ENCODE measurements around the gene SPATA17.

SPATA17 gene

GRCh38 chr1:217586586-217586985 is 44.6 kb upstream of the SPATA17 start:
- no peak overlapping the region for H2AK5ac ChIP-seq (ENCODE audit: low read length, severe bottlenecking)
- H3K14ac ChIP-seq (ENCODE audit: low read length in 2 of 2) = no peak overlapping the region
- no peak overlapping the region for H3K4me2 ChIP-seq (ENCODE audit: low read length, poor library complexity, severe bottlenecking)
- H3K18ac ChIP-seq (ENCODE audit: low read depth in 1 of 2, low read length in 2 of 2) = no peak overlapping the region
- H3K23ac ChIP-seq (ENCODE audit: low read length in 2 of 2) = no peak overlapping the region
- no peak overlapping the region for H2BK12ac ChIP-seq (ENCODE audit: low read length in 2 of 2)
- H3K4me1 ChIP-seq (ENCODE audit: control insufficient read depth, insufficient read depth, low read depth, low read length) = no peaks in the 10 kb centered on the region
- no peak overlapping the region for H4K8ac ChIP-seq (ENCODE audit: low read length)
- H2AFZ ChIP-seq (ENCODE audit: low read depth, low read length) = no peak overlapping the region
- WGBS = 48% methylated on average over 2 of the region's 4 CpGs
- peak; percentile 81 for DNase-seq
- H2BK15ac ChIP-seq (ENCODE audit: low read depth, poor library complexity, severe bottlenecking) = no peak overlapping the region
- no peak overlapping the region for H3K27ac ChIP-seq (ENCODE audit: low read length, poor library complexity, severe bottlenecking)
- no peaks in the 10 kb centered on the region for H3K27me3 ChIP-seq (ENCODE audit: control insufficient read depth in 1 of 2, insufficient read depth in 1 of 2, low read length in 2 of 2)
- H4K91ac ChIP-seq (ENCODE audit: low read length) = no peak overlapping the region
- no peak overlapping the region for H3K4ac ChIP-seq (ENCODE audit: low read depth in 1 of 2, low read length in 2 of 2)
- no peak overlapping the region for H3K4me3 ChIP-seq (ENCODE audit: insufficient read depth in 1 of 2, low read depth in 1 of 2, low read length in 2 of 2)
- no peak overlapping the region for H3K9ac ChIP-seq (ENCODE audit: low read length)
- peaks cover 2 to 13% of the 10 kb centered on the region in 2 experiments for H3K36me3 ChIP-seq (ENCODE audit: control insufficient read depth in 1 of 2, insufficient read depth in 2 of 2, low read depth in 1 of 2, low read length in 2 of 2)
- H2BK5ac ChIP-seq (ENCODE audit: low read depth, low read length, poor library complexity, severe bottlenecking) = no peak overlapping the region
- H3K9me3 ChIP-seq (ENCODE audit: control insufficient read depth, low read length) = no peaks in the 10 kb centered on the region
- H2BK120ac ChIP-seq (ENCODE audit: low read depth, low read length) = no peak overlapping the region
- peaks cover 1% of the 10 kb centered on the region for H3K79me1 ChIP-seq (replicated peaks; ENCODE audit: low read length, poor library complexity, severe bottlenecking)

DNA sequence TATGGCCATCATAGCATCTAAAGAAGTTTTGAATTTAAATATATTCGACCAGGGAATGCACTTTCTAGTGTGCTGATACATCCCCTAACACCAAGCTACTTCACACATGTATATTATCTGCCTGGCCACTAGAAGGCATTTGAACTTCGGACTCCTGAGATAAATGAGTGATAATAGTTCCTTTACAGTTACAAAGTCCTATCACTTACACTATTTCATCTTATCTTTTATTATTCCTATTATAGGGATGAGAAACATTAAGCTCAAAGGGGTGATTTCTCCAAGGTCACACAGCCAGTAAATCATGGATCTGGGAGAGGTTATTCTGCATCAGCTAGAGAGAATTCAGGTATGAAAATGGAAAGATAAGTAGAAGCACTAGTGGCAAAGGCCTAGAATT is 40.5 kb upstream of the SPATA17 start:
- Histone ChIP-seq H3K9ac (ENCODE audit: low read length) (no peak overlapping the region), H2BK12ac (ENCODE audit: low read length in 2 of 2) (no peak overlapping the region), H3K4me1 (ENCODE audit: control insufficient read depth, insufficient read depth, low read depth, low read length) (no peaks in the 10 kb centered on the region), H2AK5ac (ENCODE audit: low read length, severe bottlenecking) (no peak overlapping the region), H3K27ac (ENCODE audit: low read length, poor library complexity, severe bottlenecking) (no peak overlapping the region), H2BK5ac (ENCODE audit: low read depth, low read length, poor library complexity, severe bottlenecking) (no peak overlapping the region), H4K91ac (ENCODE audit: low read length) (no peak overlapping the region), H3K23ac (ENCODE audit: low read length in 2 of 2) (no peak overlapping the region), H3K9me3 (ENCODE audit: control insufficient read depth, low read length) (no peaks in the 10 kb centered on the region), H3K36me3 (ENCODE audit: control insufficient read depth in 1 of 2, insufficient read depth in 2 of 2, low read depth in 1 of 2, low read length in 2 of 2) (peaks cover 2 to 11% of the 10 kb centered on the region in 2 experiments), H3K27me3 (ENCODE audit: control insufficient read depth in 1 of 2, insufficient read depth in 1 of 2, low read length in 2 of 2) (no peaks in the 10 kb centered on the region), H3K18ac (ENCODE audit: low read depth in 1 of 2, low read length in 2 of 2) (no peak overlapping the region), H3K79me1 (replicated peaks; ENCODE audit: low read length, poor library complexity, severe bottlenecking) (peaks cover 3% of the 10 kb centered on the region), H4K8ac (ENCODE audit: low read length) (no peak overlapping the region), H3K4ac (ENCODE audit: low read depth in 1 of 2, low read length in 2 of 2) (no peak overlapping the region), H2AFZ (ENCODE audit: low read depth, low read length) (no peak overlapping the region), H3K14ac (ENCODE audit: low read length in 2 of 2) (no peak overlapping the region), H3K4me2 (ENCODE audit: low read length, poor library complexity, severe bottlenecking) (no peak overlapping the region), H2BK15ac (ENCODE audit: low read depth, poor library complexity, severe bottlenecking) (no peak overlapping the region), H3K4me3 (ENCODE audit: insufficient read depth in 1 of 2, low read depth in 1 of 2, low read length in 2 of 2) (no peak overlapping the region), H2BK120ac (ENCODE audit: low read depth, low read length) (no peak overlapping the region)
- 100% methylated on average over 1 of the region's 2 CpGs for WGBS
- DNase-seq = no peak

DNA sequence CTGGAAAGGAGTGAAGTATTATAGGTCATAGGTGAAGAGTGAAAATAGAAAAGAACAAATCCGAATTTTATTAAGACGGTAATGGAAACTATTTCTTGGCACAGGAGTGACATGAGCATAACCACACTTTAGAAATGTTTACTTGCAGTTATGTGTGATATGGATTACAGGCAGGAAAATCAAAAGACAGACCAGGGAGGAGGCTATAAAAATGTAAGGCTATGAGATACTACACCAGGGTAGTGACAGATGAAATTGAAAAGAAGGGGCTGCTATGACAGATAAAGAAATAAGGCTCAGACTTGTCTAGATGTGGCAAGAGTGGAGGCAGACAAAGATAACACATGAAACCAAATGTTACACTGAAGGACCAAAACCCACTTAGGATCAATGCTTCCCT is 32.0 kb upstream of the SPATA17 start:
- Histone ChIP-seq H2BK15ac (ENCODE audit: low read depth, poor library complexity, severe bottlenecking) (no peak overlapping the region), H3K4ac (ENCODE audit: low read depth in 1 of 2, low read length in 2 of 2) (no peak overlapping the region), H3K14ac (ENCODE audit: low read length in 2 of 2) (no peak overlapping the region), H3K9me3 (ENCODE audit: control insufficient read depth, low read length) (no peaks in the 10 kb centered on the region), H3K36me3 (ENCODE audit: control insufficient read depth in 1 of 2, insufficient read depth in 2 of 2, low read depth in 1 of 2, low read length in 2 of 2) (peaks cover 3 to 28% of the 10 kb centered on the region in 2 experiments), H2AK5ac (ENCODE audit: low read length, severe bottlenecking) (no peak overlapping the region), H3K23ac (ENCODE audit: low read length in 2 of 2) (no peak overlapping the region), H2BK5ac (ENCODE audit: low read depth, low read length, poor library complexity, severe bottlenecking) (no peak overlapping the region), H4K91ac (ENCODE audit: low read length) (no peak overlapping the region), H2BK12ac (ENCODE audit: low read length in 2 of 2) (no peak overlapping the region), H2AFZ (ENCODE audit: low read depth, low read length) (no peak overlapping the region), H3K18ac (ENCODE audit: low read depth in 1 of 2, low read length in 2 of 2) (no peak overlapping the region), H3K4me2 (ENCODE audit: low read length, poor library complexity, severe bottlenecking) (no peak overlapping the region), H3K79me1 (replicated peaks; ENCODE audit: low read length, poor library complexity, severe bottlenecking) (peaks cover 6% of the 10 kb centered on the region), H3K4me3 (ENCODE audit: insufficient read depth in 1 of 2, low read depth in 1 of 2, low read length in 2 of 2) (no peak overlapping the region), H2BK120ac (ENCODE audit: low read depth, low read length) (no peak overlapping the region), H4K8ac (ENCODE audit: low read length) (no peak overlapping the region), H3K27ac (ENCODE audit: low read length, poor library complexity, severe bottlenecking) (no peak overlapping the region), H3K9ac (ENCODE audit: low read length) (no peak overlapping the region), H3K27me3 (ENCODE audit: control insufficient read depth in 1 of 2, insufficient read depth in 1 of 2, low read length in 2 of 2) (no peaks in the 10 kb centered on the region), H3K4me1 (ENCODE audit: control insufficient read depth, insufficient read depth, low read depth, low read length) (no peaks in the 10 kb centered on the region)
- 97% methylated on average over 2 of the region's 2 CpGs for WGBS
- no peak for DNase-seq

DNA sequence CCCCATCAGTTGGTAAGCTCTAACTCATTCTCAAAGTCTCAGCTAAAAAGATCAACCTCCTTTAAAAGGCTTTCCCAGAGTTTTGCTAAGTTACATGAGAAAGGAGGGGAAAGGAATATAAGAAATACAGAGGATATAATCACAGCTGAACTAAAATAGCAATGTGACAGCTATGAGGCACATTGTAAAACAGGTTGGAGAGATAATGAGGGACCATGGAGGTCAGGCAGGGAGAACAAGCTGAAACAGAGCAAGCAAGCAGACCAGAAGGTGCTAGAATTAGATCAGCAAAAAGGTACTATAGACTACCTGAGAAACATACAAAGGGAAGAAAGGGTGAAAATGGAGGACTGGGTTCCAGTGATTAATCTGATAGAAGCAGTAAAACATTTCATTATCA is 28.8 kb upstream of the SPATA17 start:
- H3K9me3 ChIP-seq (ENCODE audit: control insufficient read depth, low read length) = no peaks in the 10 kb centered on the region
- no peak overlapping the region for H3K18ac ChIP-seq (ENCODE audit: low read depth in 1 of 2, low read length in 2 of 2)
- no peak overlapping the region for H2BK15ac ChIP-seq (ENCODE audit: low read depth, poor library complexity, severe bottlenecking)
- H3K9ac ChIP-seq (ENCODE audit: low read length) = no peak overlapping the region
- no peak overlapping the region for H3K4me3 ChIP-seq (ENCODE audit: insufficient read depth in 1 of 2, low read depth in 1 of 2, low read length in 2 of 2)
- H2BK12ac ChIP-seq (ENCODE audit: low read length in 2 of 2) = no peak overlapping the region
- no peak overlapping the region for H2AK5ac ChIP-seq (ENCODE audit: low read length, severe bottlenecking)
- DNase-seq = no peak
- no peak overlapping the region for H3K14ac ChIP-seq (ENCODE audit: low read length in 2 of 2)
- no peak overlapping the region for H3K27ac ChIP-seq (ENCODE audit: low read length, poor library complexity, severe bottlenecking)
- no peak overlapping the region for H2BK5ac ChIP-seq (ENCODE audit: low read depth, low read length, poor library complexity, severe bottlenecking)
- H4K8ac ChIP-seq (ENCODE audit: low read length) = no peak overlapping the region
- H2BK120ac ChIP-seq (ENCODE audit: low read depth, low read length) = no peak overlapping the region
- H3K4ac ChIP-seq (ENCODE audit: low read depth in 1 of 2, low read length in 2 of 2) = no peak overlapping the region
- no peak overlapping the region for H3K23ac ChIP-seq (ENCODE audit: low read length in 2 of 2)
- peaks cover 0 to 33% of the 10 kb centered on the region in 2 experiments for H3K36me3 ChIP-seq (ENCODE audit: control insufficient read depth in 1 of 2, insufficient read depth in 2 of 2, low read depth in 1 of 2, low read length in 2 of 2)
- peaks cover 4% of the 10 kb centered on the region for H3K79me1 ChIP-seq (replicated peaks; ENCODE audit: low read length, poor library complexity, severe bottlenecking)
- H4K91ac ChIP-seq (ENCODE audit: low read length) = no peak overlapping the region
- H2AFZ ChIP-seq (ENCODE audit: low read depth, low read length) = no peak overlapping the region
- H3K4me2 ChIP-seq (ENCODE audit: low read length, poor library complexity, severe bottlenecking) = no peak overlapping the region
- no peaks in the 10 kb centered on the region for H3K4me1 ChIP-seq (ENCODE audit: control insufficient read depth, insufficient read depth, low read depth, low read length)
- H3K27me3 ChIP-seq (ENCODE audit: control insufficient read depth in 1 of 2, insufficient read depth in 1 of 2, low read length in 2 of 2) = no peaks in the 10 kb centered on the region
